Measurements from ENCODE around the gene NPM1.
"Not testable (repeated sequence)": the region's sequence is repeated elsewhere in the genome, so short reads cannot be mapped to it uniquely, and the experiment has no call there.

NPM1 gene

DNA sequence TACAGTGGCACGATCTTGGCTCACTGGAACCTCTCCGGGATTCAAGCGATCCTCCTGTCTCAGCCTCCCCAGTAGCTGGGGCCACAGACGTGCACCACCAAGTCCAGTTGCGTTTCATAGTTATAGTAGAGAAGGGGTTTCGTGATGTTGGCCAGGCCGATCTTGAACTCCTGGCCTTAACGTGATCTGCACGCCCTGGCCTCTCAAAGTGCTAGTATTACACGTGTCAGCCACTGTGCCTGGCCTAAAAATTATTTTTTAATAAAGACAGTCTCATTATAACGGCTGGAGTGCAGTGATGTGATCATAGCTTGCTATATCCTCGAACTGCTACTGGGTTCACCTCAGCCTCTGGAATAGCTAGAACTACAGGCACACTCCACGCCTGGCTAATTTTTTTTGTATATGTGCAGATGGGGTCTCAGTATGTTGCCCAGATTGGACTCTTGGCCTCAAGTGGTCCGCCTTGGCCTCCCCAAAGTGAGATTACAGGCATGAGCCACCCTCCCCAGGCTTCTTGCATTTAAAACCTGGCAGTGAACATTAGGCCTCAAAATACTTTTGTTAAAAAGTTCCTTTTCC lies 4.4 kb downstream of the NPM1 start:
- Mint-ChIP-seq H3K4me3 (no peak overlapping the region), H3K4me1 (ENCODE audit: low read depth) (peaks cover 37% of the 10 kb centered on the region)

DNA sequence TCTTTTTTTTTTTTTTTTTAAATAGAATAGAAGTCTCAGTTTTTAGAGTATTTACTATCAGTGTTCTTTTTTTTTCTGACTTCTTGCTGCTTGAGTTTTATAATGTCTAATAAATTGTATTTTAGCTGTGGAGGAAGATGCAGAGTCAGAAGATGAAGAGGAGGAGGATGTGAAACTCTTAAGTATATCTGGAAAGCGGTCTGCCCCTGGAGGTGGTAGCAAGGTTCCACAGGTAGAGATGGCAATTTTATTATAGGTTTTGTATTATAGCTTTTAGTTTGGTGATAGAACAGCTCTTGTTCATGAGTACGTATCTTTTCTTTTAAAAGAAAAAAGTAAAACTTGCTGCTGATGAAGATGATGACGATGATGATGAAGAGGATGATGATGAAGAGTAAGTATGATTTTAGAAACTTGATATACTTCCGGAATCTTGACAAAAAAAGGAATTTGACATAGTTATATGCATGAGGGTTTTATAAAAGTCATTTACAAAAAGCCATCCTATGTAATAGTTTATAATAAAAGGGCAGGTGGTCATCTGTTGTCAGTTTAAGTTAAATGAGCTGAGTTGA lies 5.0 kb downstream of the NPM1 start:
- no peaks in the 10 kb centered on the region for H3K9me3 Mint-ChIP-seq
- intact Hi-C loops (cut with micrococcal nuclease), result no loop called here
- peaks cover 87% of the 10 kb centered on the region for H3K36me3 Mint-ChIP-seq (ENCODE audit: low read depth)
- no peaks in the 10 kb centered on the region for H3K27me3 Mint-ChIP-seq
- no peak overlapping the region for H3K27ac Mint-ChIP-seq
- H3K4me1 Mint-ChIP-seq (ENCODE audit: low read depth), result peaks cover 37% of the 10 kb centered on the region
- H3K4me3 Mint-ChIP-seq, result no peak overlapping the region

More for the DNA sequence above, 4.4 kb downstream of the NPM1 start:
- Mint-ChIP-seq H3K27me3 (no peaks in the 10 kb centered on the region), H3K27ac (no peak overlapping the region), H3K9me3 (no peaks in the 10 kb centered on the region), H3K36me3 (ENCODE audit: low read depth) (peaks cover 87% of the 10 kb centered on the region)
- intact Hi-C loops (cut with micrococcal nuclease), result no loop called here

DNA sequence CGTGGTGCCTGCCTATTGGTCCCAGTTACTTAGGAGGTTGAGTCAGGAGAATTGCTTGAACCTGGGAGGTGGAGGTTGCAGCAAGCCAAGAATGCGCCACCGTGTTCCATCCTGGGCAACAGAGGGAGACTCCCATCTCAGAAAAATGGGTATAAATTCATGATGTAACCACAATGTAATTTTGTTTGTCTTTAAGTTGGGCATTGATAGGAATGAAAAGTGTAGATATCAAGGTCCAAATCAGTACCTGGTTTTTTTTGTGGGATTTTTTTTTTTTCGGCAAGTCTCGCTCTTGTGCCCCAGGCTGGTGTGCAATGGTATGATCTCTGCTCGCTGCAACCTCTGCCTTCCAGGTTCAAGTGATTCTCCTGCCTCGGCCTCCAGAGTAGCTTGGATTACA lies 7.4 kb downstream of the NPM1 start:
- no peaks in the 10 kb centered on the region for H3K27me3 Mint-ChIP-seq
- no peak overlapping the region for H3K4me3 Mint-ChIP-seq
- H3K9me3 Mint-ChIP-seq, result no peaks in the 10 kb centered on the region
- intact Hi-C loops (cut with micrococcal nuclease), result no loop called here
- H3K4me1 Mint-ChIP-seq (ENCODE audit: low read depth), result peaks cover 44% of the 10 kb centered on the region
- peaks cover 95% of the 10 kb centered on the region for H3K36me3 Mint-ChIP-seq (ENCODE audit: low read depth)
- no peak overlapping the region for H3K27ac Mint-ChIP-seq

DNA sequence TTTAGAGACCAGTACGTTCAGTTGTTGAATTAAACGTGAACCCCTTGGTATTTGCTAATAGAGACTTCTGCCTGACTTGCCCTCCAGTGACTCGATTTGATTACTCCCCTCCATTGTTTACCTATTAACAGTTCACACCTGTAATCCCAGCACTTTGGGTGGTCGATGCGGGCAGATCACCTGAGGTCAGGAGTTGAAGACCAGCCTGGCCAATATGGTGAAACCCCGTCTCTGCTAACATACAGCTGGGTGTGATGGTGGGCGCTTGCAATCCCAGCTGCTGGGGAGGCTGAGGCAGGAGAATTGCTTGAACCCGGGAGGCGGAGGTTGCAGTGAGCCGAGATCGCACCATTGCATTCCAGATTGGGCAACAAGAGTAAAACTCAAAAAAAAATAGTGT lies 8.9 kb downstream of the NPM1 start:
- H3K4me3 Mint-ChIP-seq, H3K27ac Mint-ChIP-seq: not testable (repeated sequence)

DNA sequence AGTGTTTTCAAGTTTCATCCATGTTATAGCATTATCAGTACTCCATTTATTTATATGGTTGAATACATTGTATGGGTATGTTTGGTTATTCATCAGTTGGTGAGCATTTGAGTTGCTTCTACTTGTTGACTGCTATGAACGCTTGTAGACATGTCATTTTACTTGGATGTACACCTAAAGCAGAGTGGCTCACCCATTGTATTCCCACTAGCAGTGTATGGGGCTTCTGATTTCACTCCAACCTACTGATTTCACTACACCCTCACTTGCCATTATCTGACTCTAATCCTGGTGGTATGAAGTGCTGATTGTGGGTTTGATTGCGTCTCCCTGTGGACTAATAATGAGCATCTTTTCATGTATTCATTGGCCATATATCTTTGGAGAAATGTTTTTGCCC lies 9.5 kb downstream of the NPM1 start:
- Mint-ChIP-seq H3K9me3 (no peaks in the 10 kb centered on the region), H3K4me3 (no peak overlapping the region), H3K27me3 (no peaks in the 10 kb centered on the region), H3K4me1 (ENCODE audit: low read depth) (peaks cover 28% of the 10 kb centered on the region), H3K27ac (no peak overlapping the region), H3K36me3 (ENCODE audit: low read depth) (peaks cover 93% of the 10 kb centered on the region)
- intact Hi-C loops (cut with micrococcal nuclease), result no loop called here

More for the DNA sequence above, 8.9 kb downstream of the NPM1 start:
- H3K9me3 Mint-ChIP-seq; H3K27me3 Mint-ChIP-seq; intact Hi-C loops (cut with micrococcal nuclease): not testable (repeated sequence)
- Mint-ChIP-seq H3K36me3 (ENCODE audit: low read depth) (peaks cover 95% of the 10 kb centered on the region), H3K4me1 (ENCODE audit: low read depth) (peaks cover 35% of the 10 kb centered on the region)

DNA sequence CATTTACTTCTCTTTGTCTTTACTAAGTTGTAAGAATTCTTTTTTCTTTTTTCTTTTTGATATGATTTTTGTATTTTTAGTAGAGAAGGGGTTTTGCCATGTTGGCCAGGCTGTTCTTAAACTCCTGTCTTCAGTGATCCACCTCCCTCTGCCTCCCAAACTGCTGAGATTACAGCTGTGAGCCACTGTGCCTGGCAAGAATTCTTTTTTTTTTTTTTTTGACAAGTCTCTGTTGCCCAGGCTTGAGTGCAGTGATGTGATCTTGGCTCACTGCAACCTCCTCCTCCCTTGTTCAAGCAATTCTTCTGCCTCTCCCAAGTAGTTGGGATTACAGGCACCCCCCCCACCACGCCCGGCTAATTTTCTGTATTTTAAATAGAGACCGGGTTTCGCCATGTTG lies 9.9 kb downstream of the NPM1 start:
- intact Hi-C loops (cut with micrococcal nuclease), result no loop called here
- H3K9me3 Mint-ChIP-seq, result no peaks in the 10 kb centered on the region

DNA sequence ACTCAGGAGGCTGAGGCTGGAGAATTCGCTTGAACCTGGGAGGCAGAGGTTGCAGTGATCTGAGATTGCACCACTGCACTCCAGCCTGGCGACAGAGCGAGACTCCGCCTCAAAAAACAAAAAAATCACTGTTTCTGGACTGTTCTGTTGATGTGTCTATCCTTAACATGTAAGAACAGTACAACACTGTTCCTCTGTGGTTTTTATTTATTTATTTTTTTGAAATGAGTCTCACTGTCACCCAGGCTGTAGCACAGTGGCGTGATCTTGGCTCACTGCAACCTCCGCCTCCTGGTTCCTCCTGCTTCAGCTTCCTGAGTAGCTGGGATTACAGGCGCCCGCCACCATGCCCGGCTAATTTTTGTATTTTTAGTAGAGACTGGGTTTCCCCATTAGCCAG lies 11.0 kb downstream of the NPM1 start:
- H3K4me3 Mint-ChIP-seq; H3K27me3 Mint-ChIP-seq; H3K27ac Mint-ChIP-seq; intact Hi-C loops (cut with micrococcal nuclease); H3K9me3 Mint-ChIP-seq: not testable (repeated sequence)
- peaks cover 21% of the 10 kb centered on the region for H3K4me1 Mint-ChIP-seq (ENCODE audit: low read depth)
- peaks cover 85% of the 10 kb centered on the region for H3K36me3 Mint-ChIP-seq (ENCODE audit: low read depth)

More for the DNA sequence above, 9.9 kb downstream of the NPM1 start:
- H3K4me3 Mint-ChIP-seq, result no peak overlapping the region
- no peak overlapping the region for H3K27ac Mint-ChIP-seq
- H3K27me3 Mint-ChIP-seq, result no peaks in the 10 kb centered on the region
- peaks cover 92% of the 10 kb centered on the region for H3K36me3 Mint-ChIP-seq (ENCODE audit: low read depth)
- H3K4me1 Mint-ChIP-seq (ENCODE audit: low read depth), result peaks cover 24% of the 10 kb centered on the region

DNA sequence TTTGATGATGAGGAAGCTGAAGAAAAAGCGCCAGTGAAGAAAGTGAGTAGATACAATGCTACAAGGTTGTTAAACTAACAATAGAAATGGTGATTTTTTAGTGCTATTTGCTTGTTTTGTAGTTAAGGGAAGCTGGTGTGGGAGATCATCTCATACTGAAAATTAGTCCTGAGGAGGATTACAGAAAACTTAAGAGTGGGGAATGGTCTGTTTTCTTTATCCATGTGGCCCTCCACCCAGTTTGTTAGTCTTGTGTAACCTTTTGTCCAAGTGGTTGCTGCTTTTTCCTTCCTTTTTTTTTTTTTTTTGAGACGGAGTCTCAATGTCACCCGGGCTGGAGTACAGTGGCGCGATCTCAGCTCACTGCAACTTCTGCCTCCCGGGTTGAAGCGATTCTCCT lies 12.5 kb downstream of the NPM1 start:
- Mint-ChIP-seq H3K4me3 (no peak overlapping the region), H3K27me3 (no peaks in the 10 kb centered on the region), H3K9me3 (no peaks in the 10 kb centered on the region), H3K27ac (no peak overlapping the region), H3K4me1 (ENCODE audit: low read depth) (peaks cover 21% of the 10 kb centered on the region), H3K36me3 (ENCODE audit: low read depth) (peaks cover 76% of the 10 kb centered on the region)
- intact Hi-C loops (cut with micrococcal nuclease), result no loop called here

DNA sequence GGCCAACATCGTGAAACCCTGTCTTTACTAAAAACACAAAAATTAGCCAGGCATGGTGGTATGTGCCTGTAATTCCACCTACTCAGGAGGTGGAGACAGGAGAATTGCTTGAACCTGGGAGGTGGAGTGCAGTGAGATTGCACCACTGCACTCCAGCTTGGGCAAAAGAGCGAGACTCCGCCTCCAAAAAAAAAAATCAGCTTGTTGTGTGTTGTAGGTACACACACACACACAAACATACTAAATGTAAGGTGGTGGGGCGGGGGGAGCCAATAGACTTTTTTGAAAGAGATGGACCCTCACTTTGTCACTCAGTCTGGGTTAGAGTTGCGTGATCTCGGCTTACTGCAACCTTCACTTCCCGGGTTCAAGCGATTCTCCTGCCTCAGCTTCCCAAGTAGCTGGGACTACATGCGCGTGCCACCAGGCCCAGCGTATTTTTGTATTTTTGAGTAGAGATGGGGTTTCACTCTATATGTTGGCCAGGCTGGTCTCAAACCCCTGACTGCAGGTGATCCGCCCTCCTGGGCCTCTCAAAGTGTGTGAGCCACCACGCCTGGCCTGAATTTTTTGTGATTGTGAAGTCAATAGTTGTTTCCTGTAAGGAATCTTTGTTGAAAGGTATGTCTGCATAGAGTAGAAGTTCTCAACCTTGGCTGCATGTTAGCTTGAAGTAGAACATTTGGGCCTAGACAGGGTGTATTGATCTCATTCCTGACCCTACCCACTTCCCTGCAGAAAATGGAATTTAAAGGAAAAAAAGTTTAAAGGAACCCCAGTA lies 13.7 kb downstream of the NPM1 start:
- Mint-ChIP-seq H3K4me1 (ENCODE audit: low read depth) (peaks cover 21% of the 10 kb centered on the region), H3K27ac (no peak overlapping the region), H3K27me3 (no peaks in the 10 kb centered on the region), H3K4me3 (no peak overlapping the region), H3K9me3 (no peaks in the 10 kb centered on the region), H3K36me3 (ENCODE audit: low read depth) (peaks cover 78% of the 10 kb centered on the region)
- intact Hi-C loops (cut with micrococcal nuclease), result no loop called here

DNA sequence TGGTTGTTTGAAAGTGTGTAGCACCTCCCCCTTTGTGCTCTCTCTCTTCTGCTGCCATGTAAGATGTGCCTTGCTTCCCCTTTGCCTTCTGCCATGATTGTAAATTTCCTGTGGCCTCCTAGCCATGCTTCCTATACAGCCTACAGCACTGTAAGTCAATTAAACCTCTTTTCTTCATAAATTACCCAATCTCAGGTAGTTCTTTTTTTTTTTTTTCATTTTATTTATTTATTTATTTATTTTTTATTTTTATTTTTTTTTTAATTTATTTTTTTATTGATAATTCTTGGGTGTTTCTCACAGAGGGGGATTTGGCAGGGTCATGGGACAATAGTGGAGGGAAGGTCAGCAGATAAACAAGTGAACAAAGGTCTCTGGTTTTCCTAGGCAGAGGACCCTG lies 15.1 kb downstream of the NPM1 start:
- H3K4me1 Mint-ChIP-seq (ENCODE audit: low read depth), result peaks cover 21% of the 10 kb centered on the region

DNA sequence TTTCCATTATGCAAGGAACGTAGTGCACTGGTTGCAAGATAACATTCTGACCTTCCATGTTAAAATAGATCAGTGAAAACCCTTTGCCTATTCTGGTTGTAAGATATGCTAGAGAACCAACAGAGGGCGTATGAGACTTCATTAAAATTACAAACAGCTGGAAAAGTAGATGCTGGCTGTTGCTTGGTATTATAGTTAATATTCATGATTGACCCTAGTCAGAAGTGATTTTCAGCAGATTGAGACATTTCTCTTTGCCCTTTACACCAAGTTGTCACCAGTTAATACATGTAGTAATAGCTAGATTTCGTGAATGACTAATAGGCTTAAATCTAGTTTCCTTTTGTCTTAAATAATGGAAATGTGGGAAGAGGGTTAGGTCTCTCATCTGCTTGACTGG lies 18.0 kb downstream of the NPM1 start:
- intact Hi-C loops (cut with micrococcal nuclease), result no loop called here
- peaks cover under 1% of the 10 kb centered on the region for H3K4me1 Mint-ChIP-seq (ENCODE audit: low read depth)
- no peaks in the 10 kb centered on the region for H3K9me3 Mint-ChIP-seq
- peaks cover 81% of the 10 kb centered on the region for H3K36me3 Mint-ChIP-seq (ENCODE audit: low read depth)
- no peak overlapping the region for H3K4me3 Mint-ChIP-seq
- no peak overlapping the region for H3K27ac Mint-ChIP-seq
- no peaks in the 10 kb centered on the region for H3K27me3 Mint-ChIP-seq

More for the DNA sequence above, 15.1 kb downstream of the NPM1 start:
- H3K27ac Mint-ChIP-seq; H3K9me3 Mint-ChIP-seq; H3K4me3 Mint-ChIP-seq; H3K27me3 Mint-ChIP-seq; intact Hi-C loops (cut with micrococcal nuclease): not testable (repeated sequence)
- peaks cover 78% of the 10 kb centered on the region for H3K36me3 Mint-ChIP-seq (ENCODE audit: low read depth)

DNA sequence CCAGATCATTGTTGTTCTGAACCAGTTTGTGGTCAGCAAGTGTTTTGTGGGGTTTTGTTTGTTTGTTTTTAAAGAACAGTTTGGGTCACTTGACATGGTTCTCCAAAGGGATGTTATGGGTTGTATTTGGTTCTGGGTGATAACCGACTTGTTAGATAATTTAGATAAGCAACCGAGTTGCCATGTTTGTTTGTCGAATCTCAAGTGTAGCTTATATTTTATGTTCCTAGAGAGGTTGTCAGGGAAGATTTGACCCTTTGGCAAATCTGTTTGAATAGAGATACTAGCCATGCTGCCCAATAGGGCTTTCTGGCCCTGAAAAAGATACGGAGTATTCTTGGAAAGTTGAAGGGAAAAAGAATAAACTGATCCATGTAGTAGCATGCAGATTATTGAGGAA lies 19.6 kb downstream of the NPM1 start:
- H3K27ac Mint-ChIP-seq, result no peak overlapping the region
- intact Hi-C loops (cut with micrococcal nuclease), result no loop called here
- peaks cover 83% of the 10 kb centered on the region for H3K36me3 Mint-ChIP-seq (ENCODE audit: low read depth)
- no peak overlapping the region for H3K4me3 Mint-ChIP-seq
- H3K27me3 Mint-ChIP-seq, result no peaks in the 10 kb centered on the region
- H3K4me1 Mint-ChIP-seq (ENCODE audit: low read depth), result no peaks in the 10 kb centered on the region
- no peaks in the 10 kb centered on the region for H3K9me3 Mint-ChIP-seq

DNA sequence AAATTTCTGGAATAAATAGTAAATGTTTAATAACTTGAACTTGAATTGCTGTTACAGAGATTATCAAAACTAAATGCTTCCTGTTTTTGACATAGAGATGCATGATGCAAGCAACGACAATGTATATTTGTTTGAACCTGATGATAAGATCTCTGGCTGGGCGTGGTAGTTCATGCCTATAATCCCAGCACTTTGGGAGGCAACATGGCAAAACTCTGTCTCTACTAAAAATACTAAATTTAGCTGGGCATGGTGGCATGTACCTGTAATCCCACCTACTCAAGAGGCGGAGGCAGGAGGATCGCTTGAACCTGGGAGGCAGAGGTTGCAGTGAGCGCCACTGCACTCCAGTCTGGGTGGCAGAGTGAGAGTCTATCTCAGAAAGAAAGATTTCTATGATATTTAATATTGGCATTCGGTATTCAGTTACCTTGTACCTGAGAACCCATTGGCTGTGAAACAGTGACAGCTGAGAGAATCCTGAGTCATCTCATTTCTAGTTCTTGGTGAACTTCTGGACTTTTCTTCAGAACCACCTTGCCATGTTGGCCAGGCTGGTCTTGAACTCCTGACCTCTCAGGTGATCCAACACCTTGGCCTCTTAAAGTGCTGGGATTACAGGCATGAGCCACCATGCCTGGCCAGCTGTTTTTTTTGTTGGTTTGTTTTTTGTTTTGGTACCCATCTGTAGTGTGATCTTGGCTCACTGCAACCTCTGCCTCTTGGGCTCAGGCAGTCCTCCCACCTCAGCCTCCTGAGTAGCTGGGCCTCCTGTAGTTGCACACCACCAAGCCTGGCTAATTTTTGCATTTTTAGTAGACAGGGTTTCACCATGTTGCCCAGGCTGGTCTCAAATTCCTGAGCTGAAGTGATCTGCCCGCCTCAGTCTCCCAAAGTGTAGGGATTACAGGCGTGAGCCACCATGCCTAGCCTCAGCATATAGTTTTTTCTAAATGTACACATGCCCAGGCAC lies 21.8 kb downstream of the NPM1 start:
- Mint-ChIP-seq H3K27ac (no peak overlapping the region), H3K27me3 (no peaks in the 10 kb centered on the region), H3K36me3 (ENCODE audit: low read depth) (peaks cover 98% of the 10 kb centered on the region), H3K4me1 (ENCODE audit: low read depth) (no peaks in the 10 kb centered on the region), H3K9me3 (no peaks in the 10 kb centered on the region), H3K4me3 (no peak overlapping the region)
- intact Hi-C loops (cut with micrococcal nuclease), result no loop called here

DNA sequence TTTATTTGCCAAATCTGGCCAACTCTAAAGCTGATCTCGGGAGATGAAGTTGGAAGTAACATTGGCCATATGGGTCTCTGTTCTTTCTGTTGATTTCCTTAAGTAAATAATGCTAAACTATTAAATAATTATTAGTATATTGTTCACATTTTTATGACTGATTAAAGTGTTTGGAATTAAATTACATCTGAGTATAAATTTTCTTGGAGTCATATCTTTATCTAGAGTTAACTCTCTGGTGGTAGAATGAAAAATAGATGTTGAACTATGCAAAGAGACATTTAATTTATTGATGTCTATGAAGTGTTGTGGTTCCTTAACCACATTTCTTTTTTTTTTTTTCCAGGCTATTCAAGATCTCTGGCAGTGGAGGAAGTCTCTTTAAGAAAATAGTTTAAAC lies 22.5 kb downstream of the NPM1 start:
- Mint-ChIP-seq H3K27me3 (no peaks in the 10 kb centered on the region), H3K27ac (no peak overlapping the region), H3K9me3 (no peaks in the 10 kb centered on the region), H3K36me3 (ENCODE audit: low read depth) (peaks cover 92% of the 10 kb centered on the region), H3K4me3 (no peak overlapping the region), H3K4me1 (ENCODE audit: low read depth) (no peaks in the 10 kb centered on the region)
- intact Hi-C loops (cut with micrococcal nuclease), result no loop called here
